SH-SY5Y (cell line): ENCODE results near the gene RAPGEF5.

ENCODE experiments used
- GATA2 ChIP-seq: IDR thresholded peaks from 2 replicates; pipeline ENCODE4 v1.6.1; 2011; ENCODE audit warnings: mild to moderate bottlenecking, low read depth, low read length
- GATA3 ChIP-seq: IDR thresholded peaks from 2 replicates; pipeline ENCODE4 v1.6.1; 2011; ENCODE audit warnings: low read depth, mild to moderate bottlenecking, low read length, moderate library complexity

DNA sequence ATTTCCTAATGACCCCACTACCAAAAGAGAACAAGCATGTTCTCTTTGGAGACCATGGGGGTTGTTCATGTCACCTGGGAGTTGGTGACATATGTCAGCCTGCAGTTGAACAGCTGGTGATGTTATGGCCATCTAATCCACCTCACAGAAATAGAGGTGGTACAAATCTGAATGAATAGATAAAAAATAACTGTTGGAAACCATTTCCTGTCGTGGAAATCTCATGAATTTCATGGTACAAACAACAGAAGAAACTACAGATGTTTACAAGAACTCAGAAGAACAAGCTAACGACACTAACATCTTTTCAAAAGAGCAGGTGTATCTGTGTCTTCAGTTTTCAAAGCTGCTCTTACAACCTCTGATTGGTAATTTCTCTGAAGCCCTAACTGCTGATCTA lies 81.3 kb downstream of the RAPGEF5 start:
- TF ChIP-seq GATA3 (no peak), GATA2 (no peak)
